AG09309 (cell line): ENCODE data around the gene AP3D1.

Experiments used
- DNase-seq: peaks from one replicate; pipeline ENCODE4 v3.0.0-alpha.2; 2010; ENCODE audit warnings: low read depth
- H3K4me3 ChIP-seq: 2 replicates; pipeline ENCODE4 v1.5.1; 2011; ENCODE audit warnings: mild to moderate bottlenecking, low read depth, low read length, moderate library complexity; ENCODE audit not compliant: control insufficient read depth
- CTCF ChIP-seq: IDR thresholded peaks from 2 replicates; pipeline ENCODE4 v1.5.1; 2011; ENCODE audit warnings: mild to moderate bottlenecking, low read depth, low read length, inconsistent platforms; ENCODE audit not compliant: insufficient read depth, control insufficient read depth; ENCODE audit errors: missing control alignments

AP3D1 gene

GRCh38 chr19:2122251-2122650, 29.1 kb downstream of the AP3D1 start:
- TF ChIP-seq CTCF: no peak
- no peak overlapping the region for H3K4me3 ChIP-seq
- DNase-seq: no peak

- no peak overlapping the region for H3K4me3 ChIP-seq
- no peak for TF ChIP-seq CTCF
- DNase-seq: no peak
These were observed 29.8 kb downstream of the AP3D1 start for GRCh38 chr19:2121416-2122051.

- TF ChIP-seq CTCF: no peak
- no peak for DNase-seq
- H3K4me3 ChIP-seq: no peak overlapping the region
These were observed 30.5 kb downstream of the AP3D1 start for GRCh38 chr19:2120821-2121220.

- no peak overlapping the region for H3K4me3 ChIP-seq
- no peak for DNase-seq
- no peak for TF ChIP-seq CTCF
These were observed 31.2 kb downstream of the AP3D1 start for GRCh38 chr19:2119921-2120785.

GRCh38 chr19:2118438-2118837, 32.9 kb downstream of the AP3D1 start:
- TF ChIP-seq CTCF: no peak
- H3K4me3 ChIP-seq: no peak overlapping the region
- DNase-seq: no peak

GRCh38 chr19:2117215-2117960, 34.0 kb downstream of the AP3D1 start:
- no peak overlapping the region for H3K4me3 ChIP-seq
- no peak for TF ChIP-seq CTCF
- no peak for DNase-seq
